Lung (tissue), 12 donors: Measurements from ENCODE around the gene HPS5. TPM values are rescaled to one million over a fixed set of nuclear protein-coding genes. Genes with fewer than 3 reads are reported as not detected.

Experiments used
- ATAC-seq: fragments of 200-7000 bp; cut with Tn5 transposase; one replicate; pipeline ENCODE4 v1.9.1; 2020; ENCODE audit warnings: moderate number of reproducible peaks; ENCODE audit not compliant: insufficient read depth, low FRiP score
- DNase-seq, 3 donors: peaks; one replicate each; pipeline ENCODE4 v3.0.0-alpha.2; 2013 to 2017
- H3K27ac ChIP-seq, 2 donors: one replicate each; pipeline ENCODE4 v1.5.1; 2013; ENCODE audit warnings: mild to moderate bottlenecking in 2 of 2, moderate library complexity in 2 of 2, control low read depth in 1 of 2, inconsistent platforms in 1 of 2, low read depth in 1 of 2, low read length in 1 of 2
- H3K27me3 ChIP-seq, 3 donors: one replicate each; pipeline ENCODE4 v1.5.1; 2013; ENCODE audit warnings: low read length in 2 of 3; ENCODE audit not compliant: control insufficient read depth in 3 of 3, insufficient read depth in 3 of 3
- H3K36me3 ChIP-seq, 4 donors: one replicate each; pipeline ENCODE4 v1.5.1; 2013; ENCODE audit warnings: low read length in 4 of 4, mild to moderate bottlenecking in 1 of 4, moderate library complexity in 1 of 4; ENCODE audit not compliant: control insufficient read depth in 4 of 4, insufficient read depth in 4 of 4
- H3K4me1 ChIP-seq, 5 donors: one replicate each; pipeline ENCODE4 v1.5.1; 2013; ENCODE audit warnings: low read length in 5 of 5, mild to moderate bottlenecking in 2 of 5, moderate library complexity in 1 of 5; ENCODE audit not compliant: control insufficient read depth in 5 of 5, insufficient read depth in 5 of 5
- H3K4me3 ChIP-seq: one replicate; pipeline ENCODE4 v1.5.1; 2013; ENCODE audit warnings: mild to moderate bottlenecking, control low read depth, moderate library complexity
- H3K9ac ChIP-seq, 2 donors: one replicate each; pipeline ENCODE4 v1.5.1; 2013; ENCODE audit warnings: low read length in 2 of 2, control low read depth in 1 of 2; ENCODE audit not compliant: insufficient read depth in 1 of 2
- H3K9me3 ChIP-seq, 4 donors: one replicate each; pipeline ENCODE4 v1.5.1; 2013; ENCODE audit warnings: low read length in 3 of 4, mild to moderate bottlenecking in 1 of 4, moderate library complexity in 1 of 4; ENCODE audit not compliant: control insufficient read depth in 4 of 4, insufficient read depth in 3 of 4
- CTCF ChIP-seq: IDR thresholded peaks from 2 replicates; pipeline ENCODE4 v1.5.1; 2012; ENCODE audit warnings: mild to moderate bottlenecking; ENCODE audit errors: control extremely low read depth, extremely low read depth
- WGBS, 2 donors: extraction: QIAGEN DNeasy Blood & Tissue Kit; methylation state at CpG; one replicate each; pipeline ENCODE4 v1.1.7; 2013; 5-methylcytosine and 5-hydroxymethylcytosine counted together
- polyA plus RNA-seq, 2 donors: library from polyadenylated mRNA; stranded (reverse); fragments of 200-250 nt; gene quantifications; one replicate each; pipeline ENCODE4 v1.2.1, GENCODE V29; 2013
- total RNA-seq, 2 donors: library from RNA; depleted of rRNA in 1 of 2; stranded (reverse); fragments of >200 nt in 1 of 2; gene quantifications; one replicate each; pipeline ENCODE4 v1.2.1, GENCODE V29; 2014 to 2021
- donor health status: control.
- donor health status: control.
- donor health status: Bipolar disorder and iron deficiency.
- donor health status: healthy.
- donor health status: DM: yes; HTN: yes; CAD: no.

Gene HPS5
- total and polyA plus RNA-seq, 4 donors, result 8.9 to 36.2 (median 20.3) TPM

- no peaks in the 10 kb centered on the region for H3K36me3 ChIP-seq
- H3K9me3 ChIP-seq, result no peaks in the 10 kb centered on the region
- ATAC-seq (no peak), DNase-seq (no peak)
- peaks cover 0 to 4% (median 0%) of the 10 kb centered on the region in 3 donors for H3K27me3 ChIP-seq
- peaks cover 0 to 5% (median 0%) of the 10 kb centered on the region in 5 donors for H3K4me1 ChIP-seq
- 94 to 99% methylated on average over 14 of the region's 14 CpGs for WGBS, 2 donors
- H3K4me3 ChIP-seq, result no peak overlapping the region
- H3K9ac ChIP-seq, result no peak overlapping the region
- TF ChIP-seq CTCF, result no peak
- H3K27ac ChIP-seq, result no peak overlapping the region
These were observed 60.2 kb downstream of the HPS5 start for GRCh38 chr11:18261721-18262120.

GRCh38 chr11:18259259-18259658 lies 62.7 kb downstream of the HPS5 start:
- Histone ChIP-seq H3K27ac (no peak overlapping the region), H3K4me1 (peaks cover 0 to 1% (median 0%) of the 10 kb centered on the region in 5 donors)
- no peak for TF ChIP-seq CTCF

GRCh38 chr11:18254781-18255361 lies 67.1 kb downstream of the HPS5 start:
- no peak overlapping the region for H3K27ac ChIP-seq
- no peaks in the 10 kb centered on the region for H3K36me3 ChIP-seq
- no peak overlapping the region for H3K9ac ChIP-seq
- H3K4me1 ChIP-seq, result peaks cover 0 to 1% (median 0%) of the 10 kb centered on the region in 5 donors
- no peak for TF ChIP-seq CTCF
- H3K4me3 ChIP-seq, result no peak overlapping the region
- no peak for ATAC-seq
- WGBS, 2 donors, result 69 to 81% methylated on average over 2 of the region's 2 CpGs
- DNase-seq, result no peak
- H3K9me3 ChIP-seq, result no peaks in the 10 kb centered on the region
- no peaks in the 10 kb centered on the region for H3K27me3 ChIP-seq

More at GRCh38 chr11:18259259-18259658, 62.7 kb downstream of the HPS5 start:
- ATAC-seq (no peak), DNase-seq (no peak)
- no peak overlapping the region for H3K4me3 ChIP-seq
- H3K9ac ChIP-seq, result no peak overlapping the region
- H3K27me3 ChIP-seq, result no peaks in the 10 kb centered on the region
- H3K36me3 ChIP-seq, result no peaks in the 10 kb centered on the region
- H3K9me3 ChIP-seq, result no peaks in the 10 kb centered on the region
